ENCODE measurements around the gene VWA2.

The VWA2 gene

DNA sequence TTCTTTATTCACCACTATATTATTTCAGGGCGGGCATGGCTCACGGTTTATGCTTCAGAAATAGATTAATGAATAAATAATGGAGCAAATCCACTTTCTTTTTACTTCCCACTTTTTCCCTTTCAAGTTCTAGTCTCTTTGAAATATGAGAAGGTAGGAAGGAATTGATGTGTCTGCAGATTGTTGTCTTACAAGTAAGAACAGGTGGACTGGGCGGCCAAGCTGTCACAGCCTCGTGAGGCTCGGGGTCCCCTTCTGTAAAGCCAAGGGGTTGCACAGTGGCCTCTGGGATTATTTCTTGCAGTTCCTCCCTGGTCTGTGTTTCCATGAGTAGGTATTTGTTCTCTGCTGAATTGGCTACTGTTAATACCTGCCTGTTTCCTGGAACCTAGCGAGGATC, 11.2 kb downstream of the VWA2 start:
- DNase-seq: no peak

DNA sequence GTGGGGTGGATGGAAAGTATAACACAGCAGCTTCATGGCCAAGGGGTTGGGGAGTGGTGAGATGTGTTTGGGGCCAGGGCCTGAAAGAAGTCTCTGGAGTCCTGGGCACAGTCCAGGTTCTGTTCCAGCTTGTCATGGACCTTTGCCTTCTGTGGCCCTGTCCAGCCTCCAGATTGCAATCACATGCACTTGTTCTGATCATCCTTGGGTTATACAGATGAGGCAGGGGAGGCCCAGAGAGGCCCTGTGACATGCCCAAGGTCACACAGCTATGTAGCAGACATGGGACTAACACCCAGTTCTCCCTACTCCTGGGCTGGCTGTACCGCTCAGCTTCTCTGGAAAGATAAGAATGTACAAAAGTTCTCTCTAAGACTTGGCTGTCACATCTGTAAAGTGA, 11.7 kb downstream of the VWA2 start:
- DNase-seq: no peak

DNA sequence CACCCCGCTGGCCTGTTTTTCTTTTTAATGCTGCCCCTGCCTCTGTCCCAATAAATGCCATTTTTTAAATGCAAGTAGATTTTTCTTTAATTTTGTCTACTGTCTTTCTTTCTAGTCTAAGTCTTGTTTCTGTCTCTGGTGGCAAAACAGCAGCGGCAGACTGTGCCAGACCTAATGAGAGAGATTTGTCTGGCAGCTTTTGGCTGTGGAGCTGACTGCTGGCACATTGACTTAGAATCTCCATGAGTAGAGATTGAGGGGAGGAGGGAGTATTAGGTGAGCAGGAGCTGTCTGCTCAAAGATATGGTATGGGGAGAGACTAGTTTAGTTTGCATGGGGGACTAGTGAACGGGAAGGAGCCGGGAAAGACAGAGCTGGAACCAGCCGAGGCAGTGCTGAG, 13.0 kb downstream of the VWA2 start:
- DNase-seq: no peak

DNA sequence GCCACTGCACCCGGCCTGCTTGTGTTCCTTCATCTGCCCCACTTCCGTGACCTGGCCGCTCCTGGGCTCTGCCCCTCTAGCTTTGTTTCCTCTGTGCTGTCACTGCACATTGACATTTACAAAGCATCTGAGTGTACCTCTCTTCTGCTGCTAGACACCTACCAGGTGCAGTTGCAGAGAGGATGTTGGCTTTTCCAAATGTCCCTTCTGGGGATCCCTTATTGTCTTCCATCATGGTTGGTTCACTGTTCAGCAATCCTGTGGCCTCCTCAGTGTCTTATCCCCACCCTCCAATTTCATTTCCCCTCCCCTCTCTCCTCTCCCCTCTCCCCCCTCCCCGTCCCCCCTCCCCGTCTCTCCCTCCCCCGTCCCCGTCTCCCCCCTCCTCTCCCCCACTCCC, 13.8 kb downstream of the VWA2 start:
- no peak for DNase-seq

DNA sequence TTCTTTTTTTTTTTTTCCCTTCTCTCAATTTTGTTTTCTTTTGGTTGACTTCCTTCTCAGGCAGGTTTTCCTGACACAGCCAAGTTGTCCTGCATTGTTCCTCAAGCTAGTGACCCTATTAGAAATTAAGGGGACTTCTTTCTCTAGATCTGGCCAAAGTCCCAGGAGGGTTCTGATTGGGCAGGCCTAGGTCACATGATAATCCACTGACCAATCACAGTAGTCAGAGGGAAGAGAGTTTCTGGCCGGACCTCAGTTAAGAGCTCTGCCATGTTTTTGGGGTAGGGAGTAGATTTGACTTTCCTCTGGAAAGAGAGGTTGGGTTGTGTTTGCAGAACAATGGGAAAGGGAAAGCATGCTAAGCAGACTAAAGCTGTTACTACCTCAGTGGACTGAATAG, 16.2 kb downstream of the VWA2 start:
- no peak for DNase-seq

DNA sequence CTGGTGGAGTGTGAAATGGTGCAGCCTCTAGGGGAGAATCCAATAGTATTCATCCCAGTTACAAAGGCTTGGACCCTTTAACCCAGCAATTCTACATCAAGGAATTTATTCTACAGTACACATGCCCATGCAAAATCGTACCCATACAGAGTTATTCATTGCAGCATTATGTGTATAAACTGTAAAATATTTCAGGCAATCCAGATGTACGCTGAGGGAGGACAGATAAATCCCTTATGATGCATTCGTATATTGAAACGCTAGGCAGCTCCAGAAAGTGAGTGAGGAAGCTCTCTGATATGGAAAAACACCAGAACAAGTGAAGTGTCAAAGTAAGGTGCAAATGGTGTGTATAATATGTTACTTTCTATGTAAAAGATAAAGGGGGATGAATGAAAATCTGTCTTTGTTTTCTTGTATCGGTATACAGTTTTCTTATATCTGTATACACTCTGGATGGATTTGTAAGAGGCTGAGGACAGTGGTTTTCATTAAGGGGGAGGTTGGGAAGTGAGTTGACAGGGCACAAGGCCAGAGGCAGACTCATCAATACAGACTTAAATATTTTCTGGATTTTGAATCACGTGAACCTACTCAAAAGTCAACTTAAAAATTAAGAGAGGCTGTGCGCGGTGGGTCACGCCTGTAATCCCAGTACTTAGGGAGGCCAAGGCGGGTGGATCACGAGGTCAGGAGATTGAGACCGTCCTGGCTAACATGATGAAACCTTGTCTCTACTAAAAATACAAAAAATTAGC, 17.1 kb downstream of the VWA2 start:
- DNase-seq: no peak

DNA sequence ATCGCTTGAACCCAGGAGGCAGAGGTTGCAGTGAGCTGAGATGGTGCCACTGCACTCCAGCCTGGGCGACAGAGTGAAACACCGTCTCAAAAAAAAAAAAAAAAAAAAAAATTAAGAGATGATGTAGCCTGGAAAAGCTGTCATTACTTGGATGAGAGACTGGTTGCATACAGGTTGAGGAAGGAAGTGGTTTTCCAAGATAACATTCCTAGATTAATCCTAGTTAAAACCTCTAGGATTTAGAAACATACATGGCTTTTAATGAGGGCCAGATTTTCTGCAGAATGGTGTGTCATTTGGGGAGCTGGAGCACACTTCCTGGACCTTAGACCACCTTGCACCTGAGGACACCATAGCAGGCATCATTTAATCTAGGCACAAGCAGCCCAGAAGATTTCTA, 17.8 kb downstream of the VWA2 start:
- DNase-seq: no peak

DNA sequence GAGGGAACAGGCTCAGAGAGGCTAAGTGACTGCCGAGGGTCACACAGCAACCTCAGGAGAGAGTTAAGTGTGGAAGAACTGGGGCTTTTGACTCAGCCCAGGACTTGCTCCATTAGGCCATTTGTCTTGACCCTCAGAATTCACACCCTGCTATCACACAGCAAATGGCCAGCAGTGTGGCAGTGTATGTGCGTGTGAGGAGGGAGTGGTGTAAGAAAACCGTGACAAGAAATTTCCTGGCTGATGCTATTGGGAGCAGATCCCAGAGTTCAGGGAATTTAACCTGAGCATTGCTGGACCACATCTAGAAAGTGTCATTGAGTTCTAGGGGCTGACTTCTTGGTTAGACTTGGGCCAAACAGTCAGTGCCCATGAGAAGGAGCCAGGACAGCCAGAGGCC, 18.4 kb downstream of the VWA2 start:
- no peak for DNase-seq

DNA sequence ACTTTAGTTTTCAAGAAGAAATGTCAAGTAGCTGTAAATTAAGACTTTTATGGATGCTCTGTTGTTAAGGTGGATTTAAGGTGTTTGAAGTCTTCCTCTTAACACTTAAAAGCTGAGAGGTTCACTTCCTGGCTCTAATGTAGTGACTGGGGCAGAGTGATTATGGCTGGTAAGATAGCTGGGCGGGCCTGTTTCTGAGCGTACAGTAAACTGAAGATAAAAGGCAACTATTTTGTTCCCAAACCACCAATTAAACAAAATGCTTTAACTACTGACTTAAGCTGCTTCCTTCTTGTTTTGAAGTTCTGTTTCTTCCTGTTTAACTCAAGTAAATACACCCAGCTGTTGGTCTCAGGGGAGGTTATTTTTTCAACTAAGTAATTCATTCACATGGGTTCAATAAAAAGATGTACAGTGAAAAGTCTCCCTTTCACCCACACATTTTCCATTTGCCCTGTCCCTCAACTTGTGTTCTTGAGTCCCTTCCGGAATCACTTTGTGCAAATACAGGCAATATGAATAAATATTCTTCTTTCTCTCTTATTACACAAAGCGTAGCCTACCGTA, 19.3 kb downstream of the VWA2 start:
- no peak for DNase-seq

DNA sequence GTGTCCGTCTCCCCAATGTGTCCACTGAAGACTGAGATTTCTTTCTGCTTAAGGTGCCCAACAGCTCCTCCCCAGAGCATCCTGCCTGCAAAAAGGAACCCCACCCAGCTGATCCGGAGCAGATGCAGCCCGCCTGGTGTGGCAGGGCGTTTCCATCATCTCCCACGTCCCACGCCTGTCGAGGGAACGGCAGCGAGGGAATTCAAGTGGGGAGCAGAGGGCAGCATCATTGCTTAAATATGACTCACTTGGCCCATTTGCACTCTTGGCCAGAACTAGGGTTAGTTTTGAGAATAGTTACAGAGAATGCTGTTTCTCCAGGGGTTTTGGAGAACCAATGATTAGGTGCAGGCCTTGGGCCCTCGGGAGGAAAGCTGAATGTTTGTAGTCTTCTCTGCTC, 20.8 kb downstream of the VWA2 start:
- DNase-seq: no peak

DNA sequence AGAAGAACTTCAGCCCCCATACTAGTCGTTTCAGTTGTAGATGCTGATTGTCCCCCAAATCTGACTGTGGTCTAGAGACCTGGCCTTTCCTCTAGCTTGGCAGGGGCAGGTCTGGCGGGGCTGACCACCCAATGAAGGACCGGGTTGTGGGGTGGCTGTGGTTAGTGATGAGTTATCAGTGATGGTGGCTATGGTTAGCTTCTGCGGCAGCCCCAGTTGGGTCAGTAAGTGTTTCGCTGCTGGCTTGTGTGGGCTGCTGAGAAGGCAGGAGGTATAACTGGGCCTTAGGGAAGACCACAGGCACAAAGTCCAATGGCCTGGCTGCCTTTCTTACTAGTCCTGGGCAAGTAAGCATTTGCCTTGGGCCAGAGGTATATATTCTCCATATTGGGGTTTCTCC, 21.3 kb downstream of the VWA2 start:
- DNase-seq: no peak

DNA sequence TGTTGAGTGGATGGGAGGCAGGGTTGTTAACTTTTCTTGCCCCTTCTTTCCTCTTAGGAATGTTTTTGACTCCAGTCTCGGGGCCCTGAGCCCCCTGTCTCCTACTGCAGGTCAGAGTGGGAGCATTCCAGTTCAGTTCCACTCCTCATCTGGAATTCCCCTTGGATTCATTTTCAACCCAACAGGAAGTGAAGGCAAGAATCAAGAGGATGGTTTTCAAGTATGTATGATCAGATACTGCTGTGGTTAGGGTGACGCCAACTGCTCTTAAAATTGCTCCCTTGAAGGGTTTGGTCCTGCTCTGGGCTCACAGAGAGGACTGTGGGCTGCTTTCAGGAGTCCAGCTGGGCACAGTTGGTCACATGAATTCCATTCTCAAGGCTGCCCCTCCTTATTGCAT, 22.0 kb downstream of the VWA2 start:
- DNase-seq: no peak

DNA sequence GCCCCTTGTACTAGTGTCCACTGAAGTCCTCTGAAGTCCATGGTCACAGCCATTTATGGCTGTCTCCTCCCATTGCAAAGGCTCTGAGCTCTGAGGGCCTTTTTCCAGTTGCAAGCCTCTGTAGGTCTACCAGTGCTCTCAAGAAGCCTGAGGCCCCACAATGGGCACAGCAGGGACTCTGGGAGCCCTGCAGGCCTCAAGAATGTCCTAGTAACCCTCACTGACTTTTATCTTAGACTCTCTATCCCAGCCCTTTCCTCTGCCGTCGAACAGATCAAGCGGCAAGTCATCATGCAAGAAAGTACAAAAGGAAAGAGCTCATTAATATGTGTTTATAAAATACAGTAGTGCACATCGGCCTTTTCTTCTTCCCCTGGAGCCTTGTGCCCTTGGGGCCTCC, 23.4 kb downstream of the VWA2 start:
- DNase-seq: no peak

DNA sequence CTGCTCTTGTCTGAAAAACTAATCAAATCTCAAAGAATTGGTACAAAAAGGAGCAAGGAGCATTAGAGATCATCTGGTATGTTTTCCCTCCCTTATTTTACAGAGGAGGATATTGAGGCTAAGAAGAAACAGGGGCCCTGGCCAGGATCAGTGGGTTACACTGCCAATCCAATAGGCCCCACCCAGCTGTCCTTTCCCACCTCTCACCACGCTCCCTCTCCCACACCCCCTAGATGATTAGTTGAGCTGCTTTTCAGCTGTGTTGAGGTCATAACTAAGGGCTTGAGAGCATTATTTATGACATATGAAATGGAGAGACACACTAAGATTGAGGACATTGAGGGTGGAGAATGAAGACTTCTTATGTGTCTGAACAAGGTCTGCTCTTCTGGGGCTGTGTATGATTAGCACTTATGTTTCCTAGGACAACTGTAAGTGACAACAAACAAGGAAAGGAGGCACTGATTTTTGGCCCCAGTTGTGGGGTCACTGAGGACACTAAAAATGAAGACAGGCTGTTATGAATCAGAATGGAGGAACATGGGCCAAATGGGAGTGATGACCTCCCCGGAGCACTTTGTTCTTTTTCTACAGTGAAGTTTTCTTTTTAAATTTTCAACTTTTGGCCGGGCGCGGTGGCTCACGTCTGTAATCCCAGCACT, 26.5 kb downstream of the VWA2 start:
- no peak for DNase-seq

DNA sequence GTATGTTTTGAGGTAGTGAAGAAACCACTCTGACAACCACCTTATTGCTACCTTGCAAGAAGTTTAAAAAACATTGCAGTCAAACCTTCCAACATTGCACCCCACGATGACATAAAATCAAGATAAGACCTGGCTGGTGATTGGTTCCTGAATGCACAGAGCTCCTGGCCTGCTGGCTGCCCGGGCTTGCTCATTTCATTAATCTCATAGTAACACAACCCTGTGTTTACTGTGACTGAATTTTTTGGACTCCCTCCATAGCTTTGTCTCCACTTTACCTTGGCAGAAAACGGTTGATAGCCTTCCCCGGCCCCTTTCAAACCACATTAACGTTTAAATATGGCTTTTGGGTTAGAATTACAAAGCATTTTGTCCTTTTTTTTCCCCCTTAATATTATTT, 27.5 kb downstream of the VWA2 start:
- DNase-seq: no peak

DNA sequence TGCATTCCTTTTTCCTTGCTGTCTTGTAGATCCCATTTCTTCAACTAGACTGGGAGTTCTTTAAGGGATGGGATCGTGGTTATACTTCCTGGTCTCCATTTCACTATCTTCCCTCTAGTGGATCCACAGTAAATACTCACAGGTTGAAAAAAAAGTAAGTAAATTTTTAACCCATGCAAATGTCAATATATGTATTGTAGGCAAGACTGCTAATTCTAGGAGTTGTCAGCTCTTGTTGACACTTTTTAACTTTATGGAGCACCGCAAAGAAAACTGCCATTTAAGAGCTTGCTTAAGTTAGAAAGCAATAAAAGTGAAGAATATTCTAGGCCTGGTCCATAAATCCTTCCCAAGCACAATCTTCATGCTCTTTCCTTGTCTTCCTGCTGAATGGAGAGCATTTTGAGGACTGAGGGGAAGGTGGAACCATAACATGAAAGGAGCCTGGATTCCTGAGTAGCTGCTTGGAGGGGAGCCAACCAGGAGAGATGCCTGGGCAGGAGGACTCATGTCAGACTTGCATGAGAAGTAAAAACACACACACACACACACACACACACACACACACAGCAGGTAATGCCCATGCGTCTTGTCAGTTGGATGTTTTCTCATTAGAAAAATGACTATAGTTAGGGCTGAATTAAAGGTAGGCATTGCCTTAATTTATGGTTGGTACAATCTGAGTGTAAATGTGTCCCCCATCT, 32.2 kb downstream of the VWA2 start:
- no peak for DNase-seq

DNA sequence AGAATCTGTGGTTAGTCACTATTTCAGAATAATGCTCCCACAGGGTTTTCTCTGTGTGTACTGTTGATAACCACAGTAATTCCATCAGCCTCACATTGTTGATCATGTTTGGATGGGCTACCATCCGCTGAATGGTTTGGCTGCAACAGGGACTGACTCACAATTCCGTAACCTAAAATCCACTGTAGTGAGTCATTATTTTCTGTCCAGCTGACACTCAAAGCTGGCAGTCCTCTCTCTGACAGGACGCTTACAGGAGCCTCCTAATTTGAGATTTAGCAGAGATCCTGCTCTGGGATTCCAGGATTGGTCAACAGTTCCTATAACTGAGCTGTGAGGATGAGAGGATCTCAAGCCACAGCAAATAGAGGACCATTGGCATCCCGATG, 32.7 kb downstream of the VWA2 start:
- DNase-seq: no peak

DNA sequence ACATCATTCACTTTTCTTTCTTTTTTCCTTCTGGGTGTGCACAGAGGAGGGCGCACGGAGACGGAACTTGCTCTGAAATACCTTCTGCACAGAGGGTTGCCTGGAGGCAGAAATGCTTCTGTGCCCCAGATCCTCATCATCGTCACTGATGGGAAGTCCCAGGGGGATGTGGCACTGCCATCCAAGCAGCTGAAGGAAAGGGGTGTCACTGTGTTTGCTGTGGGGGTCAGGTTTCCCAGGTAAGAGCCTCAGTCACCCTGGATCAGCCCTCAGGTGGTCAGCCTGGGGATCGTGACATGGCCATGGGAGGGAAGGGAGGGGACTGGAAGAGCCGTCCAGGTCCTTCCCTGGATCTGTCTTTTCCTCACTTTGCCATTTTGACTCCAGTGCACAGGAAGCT, 33.6 kb downstream of the VWA2 start:
- no peak for DNase-seq

DNA sequence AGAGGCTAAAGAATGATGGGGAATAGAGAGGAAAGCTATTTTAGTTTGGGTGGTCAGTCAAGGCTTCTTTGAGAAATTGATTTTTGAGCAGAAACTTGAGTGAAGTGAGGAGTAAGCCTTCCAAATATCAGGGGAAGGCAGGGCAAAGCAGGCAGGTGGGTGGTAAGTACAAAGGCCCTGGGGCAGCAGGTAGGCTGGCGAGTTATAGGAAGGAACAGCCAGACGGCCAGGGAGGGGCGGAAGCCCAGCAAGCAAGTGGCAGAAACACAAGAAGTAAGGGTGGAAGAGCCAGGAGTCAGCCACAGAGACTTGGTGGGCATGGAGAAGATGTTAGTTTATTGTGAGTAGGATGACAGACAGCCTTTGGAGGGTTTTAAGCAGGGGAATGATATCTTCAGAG, 34.9 kb downstream of the VWA2 start:
- DNase-seq: no peak

DNA sequence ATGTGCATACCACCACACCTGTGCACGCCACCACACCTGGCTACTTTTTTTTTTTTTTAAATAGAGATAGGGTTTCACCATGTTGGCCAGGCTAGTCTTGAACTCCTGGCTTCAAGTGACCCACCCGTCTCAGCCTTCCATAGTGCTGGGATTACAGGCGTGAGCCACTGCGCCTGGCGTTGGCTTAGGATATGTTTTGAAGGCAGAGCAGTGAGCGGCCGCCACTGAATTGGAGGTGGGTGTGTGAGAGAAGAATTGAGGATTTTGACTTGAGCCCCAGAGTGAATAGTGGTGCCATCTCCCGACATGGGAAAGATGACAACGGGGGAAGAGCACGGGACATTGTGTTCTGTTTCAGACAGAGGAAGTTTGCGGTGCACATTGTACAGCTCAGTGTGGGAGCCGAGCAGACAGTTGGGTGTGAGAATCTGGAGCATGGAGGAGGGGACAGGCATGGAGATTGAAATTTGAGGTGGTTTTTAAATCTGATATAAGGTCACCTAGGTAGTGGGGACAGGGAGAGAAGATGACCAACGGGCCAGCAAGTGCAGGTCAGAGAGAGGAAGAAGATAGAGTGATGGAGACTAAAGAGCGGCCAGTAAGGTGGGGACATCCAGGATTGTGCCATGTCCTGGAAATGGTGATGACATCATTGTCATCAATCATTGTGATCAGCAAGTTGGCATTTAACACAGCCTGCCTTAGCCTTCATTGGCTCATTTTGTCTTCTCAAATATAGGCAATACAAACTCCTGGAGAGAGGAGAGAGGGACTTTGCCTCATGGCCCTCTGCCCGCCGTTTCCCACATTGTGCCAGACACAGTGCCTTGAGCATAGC, 35.8 kb downstream of the VWA2 start:
- DNase-seq: no peak

DNA sequence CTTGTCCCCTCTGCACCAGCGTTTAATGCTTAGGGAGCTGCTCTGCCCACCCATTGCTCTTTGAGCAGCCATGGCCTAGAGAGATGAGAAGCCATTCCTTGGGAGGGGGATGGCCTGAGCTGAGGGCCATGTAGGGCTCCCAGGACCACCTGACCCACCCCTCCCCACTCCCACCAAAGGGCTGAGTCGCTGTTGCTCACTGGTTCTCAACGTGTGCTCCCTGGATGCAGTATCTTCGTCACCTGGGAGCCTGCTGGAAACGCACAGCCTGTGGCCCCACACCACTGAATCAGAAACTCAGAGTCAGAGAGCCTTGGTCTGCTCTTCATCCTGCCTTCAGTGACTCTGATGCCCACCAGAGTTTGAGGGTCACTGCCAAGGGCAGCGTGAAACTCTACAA, 37.0 kb downstream of the VWA2 start:
- DNase-seq: no peak

DNA sequence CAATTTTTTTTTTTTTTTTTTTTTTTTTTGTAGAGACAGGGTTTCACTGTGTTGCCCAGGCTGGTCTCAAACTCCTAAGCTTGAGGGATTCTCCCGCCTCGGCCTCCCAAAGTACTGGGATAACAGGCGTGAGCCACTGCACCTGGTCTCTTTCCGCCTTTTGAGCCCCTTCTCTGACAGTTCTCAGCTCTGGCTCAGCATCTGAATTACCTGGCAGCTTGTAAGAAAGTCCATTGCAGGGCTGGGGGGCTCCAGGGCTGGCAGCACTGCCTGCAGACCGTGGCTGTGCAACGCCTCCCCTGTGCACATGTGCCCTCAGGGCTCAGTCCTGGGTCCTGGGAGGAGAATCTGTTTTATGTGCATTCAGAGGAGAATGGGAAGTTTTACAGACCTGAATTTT, 37.6 kb downstream of the VWA2 start:
- no peak for DNase-seq
